Right lobe of liver (tissue), 4 donors: ENCODE measurements around the gene SMARCC1.

Source experiments
- CTCF ChIP-seq, 4 donors: fragments of 200-600 bp in 3 of 4; fragments of 450-650 bp in 1 of 4; IDR thresholded peaks; one replicate each; pipeline versions ENCODE4 v1.5.1 to v1.8.0; 2016 to 2022; ENCODE audit warnings: antibody characterized with exemption in 4 of 4, mild to moderate bottlenecking in 2 of 4
- POLR2A ChIP-seq: fragments of 450-650 bp; IDR thresholded peaks from one replicate; pipeline ENCODE4 v1.6.1; 2017; ENCODE audit warnings: antibody characterized with exemption, mild to moderate bottlenecking
- donor health status: DM: no; HTN: no; CAD: no.
- donor health status: DM: no; HTN: no; CAD: no.
- donor health status: DM: no; HTN: yes; CAD: no.

- TF ChIP-seq CTCF (IDR thresholded peaks at IDR 0.05) = no peak
- no peak for TF ChIP-seq POLR2A
Observed at GRCh38 chr3:47663630-47664240, 118.0 kb downstream of the SMARCC1 start.
